ENCODE measurements around the gene PPP1R12C. TPM values are rescaled to one million over a fixed set of nuclear protein-coding genes. Genes with fewer than 3 reads are reported as not detected.

The PPP1R12C gene
- total and polyA plus RNA-seq, 4 donors, result 104 to 432 (median 176) TPM

DNA sequence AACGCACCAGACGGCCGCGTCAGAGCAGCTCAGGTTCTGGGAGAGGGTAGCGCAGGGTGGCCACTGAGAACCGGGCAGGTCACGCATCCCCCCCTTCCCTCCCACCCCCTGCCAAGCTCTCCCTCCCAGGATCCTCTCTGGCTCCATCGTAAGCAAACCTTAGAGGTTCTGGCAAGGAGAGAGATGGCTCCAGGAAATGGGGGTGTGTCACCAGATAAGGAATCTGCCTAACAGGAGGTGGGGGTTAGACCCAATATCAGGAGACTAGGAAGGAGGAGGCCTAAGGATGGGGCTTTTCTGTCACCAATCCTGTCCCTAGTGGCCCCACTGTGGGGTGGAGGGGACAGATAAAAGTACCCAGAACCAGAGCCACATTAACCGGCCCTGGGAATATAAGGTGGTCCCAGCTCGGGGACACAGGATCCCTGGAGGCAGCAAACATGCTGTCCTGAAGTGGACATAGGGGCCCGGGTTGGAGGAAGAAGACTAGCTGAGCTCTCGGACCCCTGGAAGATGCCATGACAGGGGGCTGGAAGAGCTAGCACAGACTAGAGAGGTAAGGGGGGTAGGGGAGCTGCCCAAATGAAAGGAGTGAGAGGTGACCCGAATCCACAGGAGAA is 1.9 kb downstream of the PPP1R12C start:
- Histone ChIP-seq H3K36me3 (ENCODE audit: control insufficient read depth in 1 of 2, insufficient read depth in 2 of 2, low read length in 1 of 2) (no peaks in the 10 kb centered on the region), H3K9me3 (ENCODE audit: control insufficient read depth, low read length) (no peaks in the 10 kb centered on the region), H3K4me3 (ENCODE audit: low read length in 2 of 2) (peak overlapping the region; percentile 51 to 59), H3K27me3 (ENCODE audit: control insufficient read depth in 1 of 2, insufficient read depth in 2 of 2, low read length in 1 of 2) (no peaks in the 10 kb centered on the region), H3K27ac (ENCODE audit: low read depth in 1 of 2, low read length in 2 of 2) (peak overlapping the region; percentile 9 to 97), H3K4me1 (ENCODE audit: control insufficient read depth in 1 of 2, insufficient read depth in 2 of 2, low read length in 2 of 2) (no peaks in the 10 kb centered on the region)
- DNase-seq (peak in 1 of 2 donors; percentile 67), ATAC-seq (ENCODE audit: low FRiP score) (no peak)
- intact Hi-C loops (cut with DNase I), result loop anchor here in 1 of 2 donors (2.0 to 10.0 kb wide), 2 partner anchors 29 to 1251 kb away; partner anchors contain the start of gene MYADM
- 30 to 32% methylated on average over 13 of the region's 13 CpGs for WGBS, 2 donors

DNA sequence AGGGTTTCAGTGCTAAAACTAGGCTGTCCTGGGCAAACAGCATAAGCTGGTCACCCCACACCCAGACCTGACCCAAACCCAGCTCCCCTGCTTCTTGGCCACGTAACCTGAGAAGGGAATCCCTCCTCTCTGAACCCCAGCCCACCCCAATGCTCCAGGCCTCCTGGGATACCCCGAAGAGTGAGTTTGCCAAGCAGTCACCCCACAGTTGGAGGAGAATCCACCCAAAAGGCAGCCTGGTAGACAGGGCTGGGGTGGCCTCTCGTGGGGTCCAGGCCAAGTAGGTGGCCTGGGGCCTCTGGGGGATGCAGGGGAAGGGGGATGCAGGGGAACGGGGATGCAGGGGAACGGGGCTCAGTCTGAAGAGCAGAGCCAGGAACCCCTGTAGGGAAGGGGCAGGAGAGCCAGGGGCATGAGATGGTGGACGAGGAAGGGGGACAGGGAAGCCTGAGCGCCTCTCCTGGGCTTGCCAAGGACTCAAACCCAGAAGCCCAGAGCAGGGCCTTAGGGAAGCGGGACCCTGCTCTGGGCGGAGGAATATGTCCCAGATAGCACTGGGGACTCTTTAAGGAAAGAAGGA is 2.8 kb downstream of the PPP1R12C start:
- 70% methylated on average over 9 of the region's 9 CpGs for WGBS, 2 donors
- no peaks in the 10 kb centered on the region for H3K36me3 ChIP-seq (ENCODE audit: control insufficient read depth in 1 of 2, insufficient read depth in 2 of 2, low read length in 1 of 2)
- peak in 1 of 2 donors; percentile 70 for DNase-seq
- no peak overlapping the region for H3K4me3 ChIP-seq (ENCODE audit: low read length in 2 of 2)
- no peak for ATAC-seq (ENCODE audit: low FRiP score)
- H3K27ac ChIP-seq (ENCODE audit: low read depth in 1 of 2, low read length in 2 of 2), result peak overlapping the region; percentile 73 to 97
- H3K4me1 ChIP-seq (ENCODE audit: control insufficient read depth in 1 of 2, insufficient read depth in 2 of 2, low read length in 2 of 2), result no peaks in the 10 kb centered on the region
- no peaks in the 10 kb centered on the region for H3K27me3 ChIP-seq (ENCODE audit: control insufficient read depth in 1 of 2, insufficient read depth in 2 of 2, low read length in 1 of 2)
- H3K9me3 ChIP-seq (ENCODE audit: control insufficient read depth, low read length), result no peaks in the 10 kb centered on the region
- intact Hi-C loops (cut with DNase I), result loop anchor here in 1 of 2 donors (10.0 kb wide), 1 partner anchor 1250 kb away; the partner anchor contains the start of gene MYADM

DNA sequence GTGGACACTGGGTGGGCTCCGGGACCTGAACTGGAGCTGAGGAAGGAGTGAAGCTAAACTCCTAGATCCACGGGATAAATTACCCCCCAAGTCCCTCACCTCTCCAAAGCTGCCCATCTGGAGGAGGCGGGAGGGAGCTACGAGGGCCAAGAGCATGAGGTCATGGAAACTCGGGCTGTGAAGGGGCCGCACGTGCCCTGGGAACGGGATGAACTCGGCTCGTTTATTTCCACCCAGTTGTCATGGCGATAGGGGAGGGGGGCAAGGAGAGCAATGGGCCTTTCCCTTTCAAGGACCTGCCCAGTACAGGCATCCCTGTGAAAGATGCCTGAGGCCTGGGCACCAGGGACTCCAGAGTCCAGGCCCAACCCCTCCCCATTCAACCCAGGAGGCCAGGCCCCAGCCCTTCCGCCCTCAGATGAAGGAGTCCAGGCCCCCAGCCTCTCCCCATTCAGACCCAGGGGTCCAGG is 3.8 kb downstream of the PPP1R12C start:
- Histone ChIP-seq H3K4me1 (ENCODE audit: control insufficient read depth in 1 of 2, insufficient read depth in 2 of 2, low read length in 2 of 2) (no peaks in the 10 kb centered on the region), H3K9me3 (ENCODE audit: control insufficient read depth, low read length) (no peaks in the 10 kb centered on the region), H3K27me3 (ENCODE audit: control insufficient read depth in 1 of 2, insufficient read depth in 2 of 2, low read length in 1 of 2) (no peaks in the 10 kb centered on the region), H3K36me3 (ENCODE audit: control insufficient read depth in 1 of 2, insufficient read depth in 2 of 2, low read length in 1 of 2) (no peaks in the 10 kb centered on the region), H3K4me3 (ENCODE audit: low read length in 2 of 2) (no peak overlapping the region), H3K27ac (ENCODE audit: low read depth in 1 of 2, low read length in 2 of 2) (peak overlapping the region; percentile 37 to 73)
- WGBS, 2 donors, result 5 to 6% methylated on average over 12 of the region's 12 CpGs
- ATAC-seq (ENCODE audit: low FRiP score) (peak; percentile 77), DNase-seq (peak; percentile 89 to 96)
- intact Hi-C loops (cut with DNase I), result loop anchor here in 1 of 2 donors (10.0 kb wide), 1 partner anchor 1249 kb away; the partner anchor contains the start of gene MYADM

DNA sequence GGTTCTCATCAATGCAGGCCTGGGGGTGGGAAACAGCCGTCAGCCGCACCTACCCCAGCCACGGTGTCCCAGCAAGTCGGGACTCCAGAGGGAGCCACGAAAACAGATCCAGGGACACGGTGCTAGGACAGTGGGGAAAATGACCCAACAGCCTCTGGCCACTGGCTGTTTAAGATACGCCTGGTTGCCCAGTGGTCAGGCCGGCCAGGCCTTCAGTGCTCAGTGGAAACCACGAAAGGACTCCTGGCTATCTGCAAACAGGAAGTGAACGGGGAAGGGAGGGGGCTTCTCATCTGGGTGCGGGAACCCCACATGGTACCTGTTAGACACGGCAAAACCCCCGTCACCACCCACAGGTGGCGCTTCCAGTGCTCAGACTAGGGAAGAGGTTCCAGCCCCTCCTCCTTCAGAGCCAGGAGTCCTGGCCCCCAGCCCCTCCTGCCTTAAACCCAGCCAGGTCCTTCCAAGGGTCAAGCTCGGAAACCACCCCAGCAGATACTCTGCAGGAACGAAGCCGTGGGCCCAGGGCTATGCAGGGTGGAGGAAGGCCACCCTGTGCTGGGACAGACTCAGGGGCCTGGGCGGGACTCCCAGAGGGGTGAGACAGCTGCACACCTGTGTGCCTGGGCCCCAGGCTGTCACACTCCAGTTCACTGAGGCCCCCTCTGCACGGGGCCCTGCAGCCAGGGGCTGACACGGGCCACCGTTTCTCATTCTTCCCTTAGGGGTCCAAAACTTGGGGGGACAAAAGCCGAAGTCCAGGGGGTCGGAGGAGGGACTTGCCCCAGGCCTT is 4.5 kb downstream of the PPP1R12C start:
- Histone ChIP-seq H3K4me3 (ENCODE audit: low read length in 2 of 2) (no peak overlapping the region), H3K27me3 (ENCODE audit: control insufficient read depth in 1 of 2, insufficient read depth in 2 of 2, low read length in 1 of 2) (no peaks in the 10 kb centered on the region), H3K4me1 (ENCODE audit: control insufficient read depth in 1 of 2, insufficient read depth in 2 of 2, low read length in 2 of 2) (no peaks in the 10 kb centered on the region), H3K27ac (ENCODE audit: low read depth in 1 of 2, low read length in 2 of 2) (peak overlapping the region in 1 of 2 donors; percentile 44), H3K9me3 (ENCODE audit: control insufficient read depth, low read length) (no peaks in the 10 kb centered on the region), H3K36me3 (ENCODE audit: control insufficient read depth in 1 of 2, insufficient read depth in 2 of 2, low read length in 1 of 2) (no peaks in the 10 kb centered on the region)
- ATAC-seq (ENCODE audit: low FRiP score) (no peak), DNase-seq (no peak)
- intact Hi-C loops (cut with DNase I), result loop anchor here in 1 of 2 donors (10.0 kb wide), 1 partner anchor 1248 kb away; the partner anchor contains the start of gene MYADM
- WGBS, 2 donors, result 46 to 49% methylated on average over 23 of the region's 23 CpGs

DNA sequence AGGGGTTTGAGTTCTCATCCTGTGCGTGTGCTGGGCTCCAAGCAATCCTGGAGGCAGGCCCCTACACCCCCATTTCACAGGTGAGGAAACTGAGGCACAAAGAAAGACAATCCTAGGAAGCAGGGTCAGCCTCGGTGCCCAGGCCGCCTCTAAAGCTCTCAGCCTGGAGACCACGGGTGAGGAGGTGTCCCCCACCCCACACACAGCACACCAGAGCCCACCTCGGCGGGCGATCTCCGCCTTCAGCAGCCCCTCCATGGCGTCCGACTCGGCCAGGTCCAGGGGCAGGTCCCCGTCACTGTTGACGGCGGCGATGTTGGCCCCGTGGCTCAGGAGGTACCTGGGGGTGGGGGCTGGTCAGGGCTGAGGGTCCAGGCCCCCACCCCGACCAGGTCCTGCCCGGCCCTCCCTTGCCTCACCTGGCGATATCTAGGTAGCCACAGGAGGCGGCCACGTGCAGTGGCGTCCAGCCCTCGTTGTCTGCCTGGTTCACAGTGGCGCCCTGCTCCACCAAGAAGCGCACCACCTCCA is 5.1 kb downstream of the PPP1R12C start:
- no peaks in the 10 kb centered on the region for H3K27me3 ChIP-seq (ENCODE audit: control insufficient read depth in 1 of 2, insufficient read depth in 2 of 2, low read length in 1 of 2)
- no peaks in the 10 kb centered on the region for H3K4me1 ChIP-seq (ENCODE audit: control insufficient read depth in 1 of 2, insufficient read depth in 2 of 2, low read length in 2 of 2)
- DNase-seq (no peak), ATAC-seq (ENCODE audit: low FRiP score) (no peak)
- no peaks in the 10 kb centered on the region for H3K9me3 ChIP-seq (ENCODE audit: control insufficient read depth, low read length)
- intact Hi-C loops (cut with DNase I), result loop anchor here in 1 of 2 donors (10.0 kb wide), 1 partner anchor 1248 kb away; the partner anchor contains the start of gene MYADM
- 88 to 93% methylated on average over 25 of the region's 25 CpGs for whole genome bisulfite sequencing, 2 donors
- H3K27ac ChIP-seq (ENCODE audit: low read depth in 1 of 2, low read length in 2 of 2), result no peak overlapping the region
- no peak overlapping the region for H3K4me3 ChIP-seq (ENCODE audit: low read length in 2 of 2)
- H3K36me3 ChIP-seq (ENCODE audit: control insufficient read depth in 1 of 2, insufficient read depth in 2 of 2, low read length in 1 of 2), result no peaks in the 10 kb centered on the region

DNA sequence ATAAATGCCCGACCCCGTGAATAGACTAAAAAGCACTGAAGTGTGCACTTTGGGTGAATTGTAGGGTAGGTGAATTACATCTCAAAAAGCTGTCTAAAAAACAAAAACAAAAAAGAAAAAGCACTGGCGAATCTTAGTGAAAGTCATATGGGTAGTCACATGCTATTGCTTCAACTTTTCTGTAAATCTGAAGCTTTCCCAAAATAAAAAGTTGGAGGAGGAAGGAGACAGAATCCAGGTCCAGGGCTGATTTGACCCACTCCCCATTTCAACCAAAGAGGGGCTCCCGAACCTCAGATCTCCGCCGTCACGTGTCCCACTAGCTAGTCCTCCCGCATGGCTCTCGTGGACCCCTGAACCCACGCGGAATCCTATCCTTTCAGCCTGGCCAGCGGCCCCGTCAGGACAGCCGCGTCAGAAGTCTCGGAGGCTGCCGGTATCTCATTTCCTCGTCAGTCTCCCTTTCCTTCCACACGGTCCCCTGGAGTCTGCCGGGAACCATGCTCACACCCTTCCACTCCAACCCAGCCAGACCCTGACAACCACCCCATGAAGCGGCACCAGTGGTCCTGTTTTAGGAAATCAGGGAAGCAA is 6.1 kb downstream of the PPP1R12C start:
- ATAC-seq (ENCODE audit: low FRiP score) (no peak), DNase-seq (no peak)
- WGBS, 2 donors, result 63 to 73% methylated on average over 21 of the region's 21 CpGs
- Histone ChIP-seq H3K9me3 (ENCODE audit: control insufficient read depth, low read length) (no peaks in the 10 kb centered on the region), H3K27ac (ENCODE audit: low read depth in 1 of 2, low read length in 2 of 2) (peak overlapping the region in 1 of 2 donors; percentile 28), H3K36me3 (ENCODE audit: control insufficient read depth in 1 of 2, insufficient read depth in 2 of 2, low read length in 1 of 2) (no peaks in the 10 kb centered on the region), H3K27me3 (ENCODE audit: control insufficient read depth in 1 of 2, insufficient read depth in 2 of 2, low read length in 1 of 2) (no peaks in the 10 kb centered on the region), H3K4me1 (ENCODE audit: control insufficient read depth in 1 of 2, insufficient read depth in 2 of 2, low read length in 2 of 2) (no peaks in the 10 kb centered on the region), H3K4me3 (ENCODE audit: low read length in 2 of 2) (no peak overlapping the region)
- intact Hi-C loops (cut with DNase I), result loop anchor here in 1 of 2 donors (10.0 kb wide), 1 partner anchor 1247 kb away; the partner anchor contains the start of gene MYADM

DNA sequence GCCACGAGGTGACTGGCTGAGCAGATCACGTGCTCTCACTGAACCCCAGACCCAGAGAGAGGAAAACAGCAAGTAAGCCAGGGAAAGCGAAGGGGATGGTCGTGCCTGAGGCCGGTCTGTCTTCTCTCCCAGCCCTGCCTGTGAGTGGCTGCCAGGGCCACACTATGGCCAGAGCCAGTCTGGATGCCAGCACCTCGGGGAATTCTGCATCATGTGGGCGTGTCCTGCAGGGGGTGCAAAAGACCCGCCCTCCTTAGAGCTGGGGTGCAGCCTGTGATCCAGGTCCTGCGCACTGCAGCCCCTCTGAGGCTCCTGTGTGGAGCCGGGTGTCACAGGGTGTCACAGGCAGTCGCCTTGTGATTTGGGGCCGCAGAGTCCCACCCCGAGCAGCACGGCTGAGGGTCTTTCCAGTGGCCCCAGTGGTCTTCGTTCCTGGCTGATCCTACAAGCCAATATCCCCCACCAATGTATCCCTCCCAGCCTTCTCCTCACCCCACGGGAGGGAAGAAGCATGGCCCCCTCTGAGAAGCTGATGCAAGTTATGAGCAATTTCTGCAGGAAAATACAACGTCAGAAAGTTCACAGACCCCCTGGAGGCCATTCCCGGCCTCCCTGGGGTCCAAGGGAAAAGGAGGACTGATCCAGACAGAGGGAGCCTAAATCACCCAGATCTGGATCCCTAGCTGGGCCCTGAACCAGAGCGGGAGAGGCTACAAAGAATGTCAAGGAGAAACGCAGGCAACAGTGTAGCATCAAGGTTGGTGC is 7.7 kb downstream of the PPP1R12C start:
- H3K27ac ChIP-seq (ENCODE audit: low read depth in 1 of 2, low read length in 2 of 2), result no peak overlapping the region
- DNase-seq (no peak), ATAC-seq (ENCODE audit: low FRiP score) (no peak)
- no peaks in the 10 kb centered on the region for H3K27me3 ChIP-seq (ENCODE audit: control insufficient read depth in 1 of 2, insufficient read depth in 2 of 2, low read length in 1 of 2)
- WGBS, 2 donors, result 70 to 73% methylated on average over 20 of the region's 20 CpGs
- H3K4me1 ChIP-seq (ENCODE audit: control insufficient read depth in 1 of 2, insufficient read depth in 2 of 2, low read length in 2 of 2), result no peaks in the 10 kb centered on the region
- no peak overlapping the region for H3K4me3 ChIP-seq (ENCODE audit: low read length in 2 of 2)
- intact Hi-C loops (cut with DNase I), result loop anchor here in 1 of 2 donors (10.0 kb wide), 1 partner anchor 1245 kb away; the partner anchor contains the start of gene MYADM
- H3K36me3 ChIP-seq (ENCODE audit: control insufficient read depth in 1 of 2, insufficient read depth in 2 of 2, low read length in 1 of 2), result no peaks in the 10 kb centered on the region
- H3K9me3 ChIP-seq (ENCODE audit: control insufficient read depth, low read length), result no peaks in the 10 kb centered on the region
